ENCODE measurements around the gene CDH11.

DNA sequence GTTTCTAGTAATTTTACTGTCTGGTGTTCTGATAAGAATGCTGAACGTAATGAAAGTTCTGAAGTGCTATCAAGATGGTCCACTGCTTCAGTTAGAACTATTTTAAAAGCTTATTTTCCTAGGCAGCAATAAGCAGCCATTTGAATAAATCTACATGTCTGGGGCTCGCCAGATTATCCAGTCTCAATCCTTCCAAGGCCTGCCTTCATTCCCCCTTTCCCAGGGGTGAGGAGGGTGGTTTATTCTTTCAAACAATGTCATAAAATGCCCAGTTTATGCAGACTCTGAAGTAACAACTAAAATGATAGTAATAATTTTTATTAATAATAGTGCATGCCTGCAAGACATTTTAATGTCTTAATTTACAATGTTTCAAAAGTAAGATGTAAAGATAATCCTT, 2.4 kb downstream of the CDH11 start:
- TF ChIP-seq, protein P1, sequence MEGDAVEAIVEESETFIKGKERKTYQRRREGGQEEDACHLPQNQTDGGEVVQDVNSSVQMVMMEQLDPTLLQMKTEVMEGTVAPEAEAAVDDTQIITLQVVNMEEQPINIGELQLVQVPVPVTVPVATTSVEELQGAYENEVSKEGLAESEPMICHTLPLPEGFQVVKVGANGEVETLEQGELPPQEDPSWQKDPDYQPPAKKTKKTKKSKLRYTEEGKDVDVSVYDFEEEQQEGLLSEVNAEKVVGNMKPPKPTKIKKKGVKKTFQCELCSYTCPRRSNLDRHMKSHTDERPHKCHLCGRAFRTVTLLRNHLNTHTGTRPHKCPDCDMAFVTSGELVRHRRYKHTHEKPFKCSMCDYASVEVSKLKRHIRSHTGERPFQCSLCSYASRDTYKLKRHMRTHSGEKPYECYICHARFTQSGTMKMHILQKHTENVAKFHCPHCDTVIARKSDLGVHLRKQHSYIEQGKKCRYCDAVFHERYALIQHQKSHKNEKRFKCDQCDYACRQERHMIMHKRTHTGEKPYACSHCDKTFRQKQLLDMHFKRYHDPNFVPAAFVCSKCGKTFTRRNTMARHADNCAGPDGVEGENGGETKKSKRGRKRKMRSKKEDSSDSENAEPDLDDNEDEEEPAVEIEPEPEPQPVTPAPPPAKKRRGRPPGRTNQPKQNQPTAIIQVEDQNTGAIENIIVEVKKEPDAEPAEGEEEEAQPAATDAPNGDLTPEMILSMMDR (IDR thresholded peaks at IDR 0.05 in 2 of 3, conservative IDR thresholded peaks at IDR 0.05 in 1 of 3; ENCODE audit: insufficient read depth in 2 of 3, low read depth in 1 of 3, low read length in 3 of 3), result no peak
- no peak for TF ChIP-seq SP1 (CRISPR knock-in tag; IDR thresholded peaks at IDR 0.05)
- TF ChIP-seq PPARD (CRISPR knock-in tag; IDR thresholded peaks at IDR 0.05), result no peak
- no peak for TF ChIP-seq NRF1 (conservative IDR thresholded peaks at IDR 0.05 in 1 of 2, IDR thresholded peaks at IDR 0.05 in 1 of 2)
- no peak for TF ChIP-seq USF2 (CRISPR knock-in tag; IDR thresholded peaks at IDR 0.05)
- no peak for TF ChIP-seq ZC3H11A (IDR thresholded peaks at IDR 0.05; ENCODE audit: low read depth, low read length)
- no peak for TF ChIP-seq ZBTB2 (IDR thresholded peaks at IDR 0.05)

Measured in K562 (cell line).